HG03378 (cell line): ENCODE measurements around the gene IKZF2.

ENCODE experiments used
- ATAC-seq: cut with Tn5 transposase; IDR thresholded peaks from one replicate; pipeline ENCODE4 v1.9.1; 2021; ENCODE audit warnings: mild to moderate bottlenecking, moderate library complexity; ENCODE audit not compliant: unreplicated experiment

The IKZF2 gene

DNA sequence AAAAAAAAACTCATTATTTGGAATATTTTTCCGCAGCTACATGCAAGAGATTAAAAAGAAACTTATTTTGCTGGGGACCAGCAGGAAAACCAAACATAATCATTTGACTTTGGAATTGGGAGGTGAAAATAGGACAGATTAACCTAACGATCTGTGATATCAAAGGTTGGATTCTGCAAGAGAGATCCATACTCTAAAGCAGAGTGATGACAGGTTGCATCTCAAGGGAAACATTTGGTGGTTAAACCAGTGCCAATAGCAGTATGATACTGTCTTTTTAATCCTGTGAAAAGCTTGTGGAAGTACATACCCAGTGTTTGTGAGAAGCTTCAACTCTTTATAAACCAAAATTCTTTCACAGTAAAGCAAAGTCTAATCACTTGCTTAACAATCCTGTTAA is 5.3 kb upstream of the IKZF2 start:
- no peak for ATAC-seq

DNA sequence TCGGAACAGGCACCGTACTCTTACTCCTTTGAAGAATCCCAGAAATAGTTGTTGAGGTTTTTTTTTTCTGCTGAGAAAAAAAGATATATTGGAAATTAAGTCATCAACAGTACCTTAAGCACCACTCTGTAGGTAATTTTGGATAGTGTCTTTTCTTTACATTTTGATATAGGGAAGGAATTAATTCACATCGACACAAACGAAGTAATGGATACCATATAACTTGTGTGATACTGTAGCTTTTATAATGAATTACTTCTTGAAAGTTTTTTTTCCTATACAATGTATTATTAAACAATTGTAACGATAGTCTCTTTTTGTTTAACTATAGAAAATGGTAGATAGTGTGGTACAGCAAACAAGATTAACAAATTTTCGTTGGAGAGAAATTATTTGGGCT is 1.5 kb upstream of the IKZF2 start:
- ATAC-seq: no peak

DNA sequence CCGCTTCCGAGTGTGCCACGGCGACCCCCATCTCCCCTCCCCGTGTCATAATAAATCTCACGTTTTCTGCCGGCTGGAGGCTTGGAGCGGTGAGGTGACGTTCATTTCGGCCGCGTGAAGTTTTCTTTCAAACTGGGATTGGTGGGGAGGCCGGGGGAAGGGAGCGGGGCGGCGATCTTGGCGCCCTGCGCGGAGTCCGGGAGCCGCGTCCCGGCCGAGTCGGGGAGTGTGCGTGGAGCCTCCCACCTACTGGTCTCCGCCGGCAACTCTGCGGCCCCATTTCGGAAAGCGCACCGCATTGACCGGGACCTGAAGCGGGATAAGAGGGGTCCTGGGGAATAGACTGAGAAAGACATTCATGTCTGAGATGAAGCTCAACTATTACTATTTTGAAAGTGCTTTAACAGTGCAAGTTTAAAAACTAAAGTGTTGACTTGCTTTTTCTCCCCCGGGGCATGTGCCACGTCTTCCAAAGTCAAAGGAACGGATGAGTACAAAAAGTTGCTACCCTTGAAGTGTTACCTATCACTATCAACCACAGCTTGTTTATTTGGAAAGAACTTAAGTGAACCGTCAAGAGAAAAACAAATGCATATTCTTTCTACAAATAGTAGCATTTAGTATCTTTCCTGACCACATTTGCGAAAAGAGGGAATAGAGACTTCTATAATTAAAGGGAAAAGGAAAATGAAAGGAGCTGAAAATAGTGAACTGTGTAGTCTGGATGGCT is 818 bp upstream of the IKZF2 start:
- peak; percentile 8 for ATAC-seq

DNA sequence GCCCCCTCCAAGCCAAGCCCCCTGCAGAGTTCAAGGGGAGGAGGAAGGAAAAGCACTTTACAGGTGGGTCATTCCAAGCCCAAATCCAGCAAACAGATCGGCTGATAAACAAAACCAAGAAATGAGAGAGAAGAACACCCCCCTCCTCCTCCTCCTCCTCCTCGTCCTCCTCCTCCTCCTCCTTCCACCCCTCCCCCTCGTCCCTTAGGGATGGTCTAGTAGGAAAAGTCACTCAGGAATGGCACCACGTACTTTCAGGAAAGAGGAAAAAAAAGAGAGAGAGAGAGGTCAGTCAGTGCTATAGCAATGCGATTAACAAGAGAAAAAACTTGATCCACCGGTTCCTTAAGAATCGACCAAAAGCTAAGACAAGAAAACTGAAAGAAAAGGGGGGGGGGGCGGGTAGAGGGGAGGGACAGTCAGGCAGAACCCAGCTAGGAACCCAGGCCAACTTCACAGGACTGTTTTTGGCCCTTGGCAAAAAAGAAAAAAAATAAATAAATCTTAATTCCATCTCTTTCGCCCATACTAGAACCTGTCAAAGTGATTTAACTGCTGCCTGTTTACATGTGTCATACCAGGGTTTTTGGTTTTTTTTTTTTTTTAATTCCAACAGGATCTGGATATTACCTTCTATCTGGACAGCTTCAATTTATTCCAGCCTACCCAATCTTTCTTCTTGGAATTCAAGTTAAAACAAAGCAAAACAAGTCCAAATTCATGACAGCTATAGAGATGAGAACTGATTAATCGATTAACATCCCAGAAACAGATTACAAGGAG is 906 bp downstream of the IKZF2 start:
- ATAC-seq: no peak

DNA sequence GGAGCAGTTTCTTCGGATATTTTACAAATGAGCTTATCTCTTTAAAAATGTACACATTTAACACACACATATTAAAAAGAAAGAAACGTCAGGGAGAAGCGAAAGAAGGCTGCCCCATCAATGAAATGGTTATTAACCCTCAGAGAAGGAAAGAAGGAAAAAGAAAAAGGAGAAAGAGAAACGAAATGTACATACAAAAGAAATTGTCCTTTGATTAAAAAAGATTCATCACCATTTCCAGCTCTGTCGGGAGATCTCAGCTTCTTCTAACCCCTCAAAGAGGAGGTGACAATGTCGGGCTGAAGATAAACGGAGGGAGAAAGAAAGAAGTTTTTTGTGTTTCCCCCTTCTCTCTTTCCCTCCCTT is 1.5 kb downstream of the IKZF2 start:
- no peak for ATAC-seq

DNA sequence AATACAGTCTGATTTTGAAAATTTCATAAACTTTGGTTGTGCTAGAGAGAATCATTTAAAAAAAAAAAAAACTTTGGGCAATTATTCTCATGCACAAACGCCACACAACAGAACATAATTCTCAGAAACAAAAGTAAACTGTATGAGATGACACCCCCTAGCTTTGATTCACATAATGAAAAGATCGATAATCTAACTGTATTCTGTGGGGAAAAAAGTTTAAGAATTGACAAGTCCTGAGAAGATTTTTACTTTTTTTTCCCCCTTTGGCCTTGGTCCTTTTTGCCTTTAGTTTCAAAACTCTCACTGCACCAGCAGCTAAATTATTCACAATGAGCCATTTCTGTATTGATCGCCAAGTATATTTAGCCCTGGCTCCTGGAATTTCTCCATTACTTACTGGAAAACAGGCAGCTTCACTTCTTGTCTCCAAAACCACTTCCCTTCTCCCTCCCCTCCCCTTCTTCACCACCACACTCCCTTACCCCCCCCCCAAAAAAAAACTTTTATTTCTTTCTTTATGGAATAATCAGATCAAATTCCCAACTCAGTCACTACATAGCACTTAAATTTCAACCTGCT is 2.0 kb downstream of the IKZF2 start:
- ATAC-seq: no peak

DNA sequence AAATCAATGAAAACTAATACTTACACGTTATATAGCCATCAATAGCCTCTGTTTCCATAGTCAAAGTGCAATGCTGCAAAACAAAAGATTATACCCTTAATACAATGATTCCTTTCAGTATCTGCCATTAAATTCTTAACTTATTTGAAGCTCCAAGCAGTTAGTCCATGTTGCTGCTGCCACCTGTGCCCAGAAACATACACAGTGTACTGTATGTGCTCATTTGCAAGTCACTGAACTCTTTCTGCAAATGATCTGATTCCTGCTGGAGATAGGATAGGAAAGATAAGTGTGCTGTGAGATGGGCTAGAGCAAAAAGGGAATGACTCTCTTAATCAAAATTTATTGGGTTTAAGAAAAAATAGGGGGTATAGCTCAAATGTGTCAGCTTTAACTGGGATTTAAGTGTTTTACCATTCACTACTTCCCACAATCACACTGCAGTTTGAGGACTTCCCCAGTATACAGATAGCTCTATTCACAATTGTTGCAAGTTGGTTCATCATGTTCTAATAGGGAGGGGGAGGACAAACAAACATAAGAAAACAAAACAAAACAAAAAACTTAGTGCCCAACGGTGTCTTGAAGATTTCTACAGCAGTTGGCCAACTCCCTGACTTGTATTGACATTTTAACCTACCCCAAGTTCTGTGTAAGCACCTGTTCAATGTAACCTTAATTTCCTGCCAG is 2.7 kb downstream of the IKZF2 start:
- ATAC-seq: no peak

DNA sequence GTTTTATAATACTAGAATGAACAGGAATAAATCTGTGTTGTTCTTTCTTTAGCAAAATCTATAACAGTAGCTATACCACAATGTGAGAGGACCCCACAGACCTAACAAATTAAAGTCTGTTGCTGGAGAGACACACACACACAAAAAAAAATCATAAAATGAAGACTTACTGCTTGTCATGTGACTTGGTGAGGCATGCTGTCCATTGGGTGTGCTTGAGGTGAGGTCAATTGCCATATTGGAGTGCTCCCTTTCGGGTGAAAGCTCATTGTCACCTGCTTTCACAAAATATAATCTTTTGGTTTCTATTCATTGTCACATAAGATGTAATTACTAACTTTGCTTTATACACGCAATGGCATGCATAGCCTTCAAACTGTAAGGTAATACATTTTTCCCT is 3.9 kb downstream of the IKZF2 start:
- ATAC-seq: peak; percentile 25

DNA sequence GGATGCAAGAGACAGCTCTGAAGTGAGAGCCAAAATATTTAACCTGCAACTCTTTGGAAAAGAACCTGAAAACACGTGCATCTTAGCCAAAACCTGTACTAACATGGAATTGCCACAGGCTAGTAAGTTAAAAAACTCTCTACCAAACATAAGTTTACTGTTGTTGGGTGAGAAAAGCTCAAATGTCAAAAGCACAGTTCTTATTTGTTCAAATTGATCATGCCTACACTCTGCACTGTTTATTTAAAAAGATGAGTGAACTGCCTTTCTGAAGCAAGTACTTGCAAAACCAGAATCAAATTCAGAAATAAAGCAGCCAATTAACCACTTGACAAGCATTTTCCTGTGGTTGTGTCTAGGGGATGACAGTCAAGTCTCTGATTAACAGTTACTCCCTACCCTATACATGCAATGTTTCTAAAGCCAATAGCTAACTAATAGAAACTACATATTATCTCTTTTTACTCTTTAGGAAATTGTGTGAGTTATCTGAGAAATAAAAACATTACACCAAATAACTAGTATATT is 5.6 kb downstream of the IKZF2 start:
- no peak for ATAC-seq

DNA sequence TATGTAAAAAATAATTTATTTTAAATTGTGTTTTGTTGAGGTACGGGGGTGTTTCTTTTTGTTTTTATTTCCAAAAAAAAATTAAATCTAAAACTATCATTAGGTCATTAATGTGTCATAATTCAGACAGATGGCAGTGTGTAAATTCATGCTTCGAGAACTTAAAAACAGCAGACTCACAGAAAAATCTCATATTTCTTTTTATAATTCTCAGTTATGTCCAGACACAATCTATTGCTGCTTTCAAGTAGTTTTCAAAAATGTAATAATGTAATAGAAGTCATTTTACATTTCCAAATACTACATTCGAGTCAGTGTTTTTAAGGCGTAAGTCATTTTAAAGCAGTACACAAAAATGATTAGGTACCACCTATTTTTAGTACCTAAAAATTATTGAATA is 14.3 kb downstream of the IKZF2 start:
- no peak for ATAC-seq

DNA sequence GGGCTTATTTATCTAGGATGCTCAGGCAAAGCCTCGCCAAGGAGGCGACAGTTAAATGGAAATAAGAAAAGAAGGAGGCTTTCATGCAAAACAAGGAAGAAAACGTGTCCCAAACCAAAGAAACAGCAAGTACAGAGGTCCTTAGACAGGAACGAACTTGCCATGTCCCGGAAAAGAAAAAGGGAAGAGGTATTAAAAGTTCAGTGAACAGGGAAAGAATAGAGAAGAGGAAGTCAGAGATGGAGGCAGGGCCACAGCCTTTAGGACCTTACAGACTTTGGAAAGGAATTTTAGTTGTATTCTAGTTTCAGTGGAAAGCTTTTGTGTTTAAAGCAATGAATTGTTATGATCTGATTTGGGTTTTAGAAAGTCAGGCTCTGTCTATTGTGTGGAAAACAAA is 22.1 kb downstream of the IKZF2 start:
- ATAC-seq: no peak

DNA sequence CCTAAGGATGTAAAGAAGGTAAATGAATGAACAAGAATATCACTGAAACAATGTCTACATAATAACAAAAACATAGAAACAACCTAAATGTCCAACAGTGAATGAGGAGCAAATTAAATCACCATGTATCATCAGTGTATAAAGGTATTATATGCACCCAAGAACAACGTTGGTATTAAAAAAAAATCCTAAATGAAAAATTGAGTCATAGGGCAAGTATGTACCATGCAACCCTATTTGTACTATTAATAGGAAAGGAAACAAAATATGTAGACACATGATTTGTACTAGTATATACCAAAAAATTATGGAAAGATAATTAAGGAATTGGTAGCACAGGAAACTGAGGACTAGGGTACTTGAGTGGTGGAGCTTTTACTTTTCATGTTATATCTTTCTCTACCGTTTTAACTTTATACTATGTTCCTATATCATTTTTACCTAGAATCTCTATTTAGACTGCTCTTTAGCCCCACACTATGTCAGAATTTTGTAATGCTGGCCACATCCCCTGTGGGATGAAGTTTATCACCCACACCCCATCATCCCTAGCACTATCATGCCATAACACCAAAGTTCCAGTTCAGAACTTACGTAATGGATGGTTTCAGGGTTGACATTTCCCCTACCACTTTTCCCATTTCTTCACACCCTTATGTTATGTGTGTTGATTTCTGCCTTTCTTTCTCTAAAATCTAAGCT is 25.6 kb downstream of the IKZF2 start:
- no peak for ATAC-seq

DNA sequence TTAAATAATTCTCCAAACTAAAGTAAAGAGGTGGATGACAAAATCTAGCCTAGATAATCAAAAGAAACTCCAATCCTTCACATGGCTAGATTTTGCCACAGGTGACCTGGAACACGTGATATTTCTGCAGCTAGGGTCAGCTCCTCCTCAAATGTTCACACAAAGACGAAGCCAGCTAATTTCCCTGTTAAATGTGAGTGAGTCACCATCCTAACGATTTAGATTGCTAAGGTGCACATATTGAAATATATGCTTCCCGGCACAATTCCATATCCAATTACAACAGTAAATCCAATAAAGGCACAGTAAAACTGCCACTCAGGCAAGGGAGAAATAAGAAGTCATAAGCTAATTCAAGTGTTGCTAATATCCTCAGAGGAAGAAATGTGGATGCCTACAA is 28.7 kb downstream of the IKZF2 start:
- ATAC-seq: no peak

DNA sequence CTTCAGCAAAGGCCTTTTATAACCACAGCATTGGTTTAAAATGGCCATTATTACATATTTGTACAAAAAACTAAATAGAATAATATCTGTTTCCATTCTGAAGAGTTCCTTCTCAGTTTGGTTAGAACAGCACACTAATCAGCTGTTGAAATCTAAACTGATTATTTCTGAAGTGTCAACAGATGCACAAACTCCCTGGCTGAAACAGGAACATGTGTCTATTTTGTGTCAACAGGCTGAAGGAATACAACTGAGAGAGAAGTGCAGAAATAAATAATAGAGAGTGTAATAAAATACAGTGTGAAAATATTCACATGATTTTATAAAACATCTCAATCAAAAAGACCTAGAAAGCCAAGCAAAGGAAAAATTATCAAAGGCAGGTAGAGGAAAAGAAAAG is 29.7 kb downstream of the IKZF2 start:
- no peak for ATAC-seq

DNA sequence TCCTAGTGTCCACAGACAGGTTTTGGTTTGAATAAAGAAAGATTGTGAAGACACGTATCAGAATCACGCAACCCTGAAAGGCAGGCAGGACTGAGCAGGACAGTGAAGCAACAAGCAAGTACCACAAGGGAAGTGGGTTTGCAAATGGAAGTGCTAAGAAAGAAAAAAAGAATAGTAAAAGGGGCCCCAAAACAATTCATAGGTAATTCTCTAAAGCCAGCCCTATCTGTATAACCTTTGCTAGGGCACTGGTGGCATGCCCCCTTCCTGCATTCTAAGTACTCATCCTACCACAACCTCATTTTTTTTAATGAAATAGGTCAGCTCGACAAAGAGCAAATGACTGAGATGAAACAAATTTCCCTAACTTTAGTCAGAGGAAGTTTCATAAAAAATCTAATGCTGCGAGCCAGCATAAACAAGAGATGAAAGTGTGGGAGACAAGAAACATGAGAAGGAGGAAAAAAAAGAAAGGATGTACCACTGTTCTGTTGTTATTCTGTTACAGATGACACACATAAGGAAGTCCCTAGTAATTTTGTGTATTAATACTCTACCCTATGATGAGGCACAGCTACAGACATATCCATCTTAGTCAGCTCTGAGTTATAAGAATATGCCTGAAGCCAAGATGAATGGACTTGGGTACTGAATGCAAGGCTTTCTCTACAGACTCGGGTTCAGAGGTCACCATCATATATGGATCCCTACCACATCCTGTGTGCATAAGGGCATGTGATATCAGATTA is 32.2 kb downstream of the IKZF2 start:
- peak; percentile 68 for ATAC-seq

DNA sequence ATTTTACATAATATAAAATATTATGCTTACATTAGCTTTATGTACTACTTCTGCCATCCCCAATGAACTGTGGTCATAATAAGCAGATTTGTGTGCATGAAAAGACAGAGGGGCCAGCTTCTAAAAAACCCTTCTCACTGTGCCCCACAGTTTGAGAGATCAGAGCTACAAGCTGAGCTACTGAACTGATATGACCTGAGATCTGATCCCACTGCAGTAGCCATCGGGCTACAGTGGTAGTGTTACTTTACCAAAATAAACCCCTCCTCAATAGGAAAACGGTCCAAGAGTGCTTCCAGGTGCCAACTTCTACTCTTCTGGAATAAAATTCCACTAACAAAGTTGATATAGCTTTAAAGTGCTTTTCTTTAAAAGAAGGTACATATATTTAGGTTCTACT is 43.1 kb downstream of the IKZF2 start:
- ATAC-seq: no peak

DNA sequence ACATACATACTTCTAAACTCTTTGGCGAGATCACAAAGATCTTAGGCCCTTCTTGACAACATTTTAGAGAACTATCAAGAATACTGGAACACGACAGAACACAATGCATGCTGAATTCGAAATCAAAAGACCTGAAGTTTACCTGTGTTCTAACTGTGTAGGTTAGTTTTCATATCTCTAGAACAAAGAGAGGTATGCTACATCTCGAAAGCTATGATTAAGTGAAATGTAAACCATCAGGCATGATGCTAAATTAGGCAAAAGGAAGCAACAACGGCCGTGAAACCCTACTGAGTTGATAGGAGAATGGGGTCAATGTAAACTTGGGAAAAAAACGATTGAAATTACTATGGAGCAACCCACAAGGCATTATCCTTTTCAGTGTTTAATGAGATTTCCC is 43.7 kb downstream of the IKZF2 start:
- ATAC-seq: no peak

DNA sequence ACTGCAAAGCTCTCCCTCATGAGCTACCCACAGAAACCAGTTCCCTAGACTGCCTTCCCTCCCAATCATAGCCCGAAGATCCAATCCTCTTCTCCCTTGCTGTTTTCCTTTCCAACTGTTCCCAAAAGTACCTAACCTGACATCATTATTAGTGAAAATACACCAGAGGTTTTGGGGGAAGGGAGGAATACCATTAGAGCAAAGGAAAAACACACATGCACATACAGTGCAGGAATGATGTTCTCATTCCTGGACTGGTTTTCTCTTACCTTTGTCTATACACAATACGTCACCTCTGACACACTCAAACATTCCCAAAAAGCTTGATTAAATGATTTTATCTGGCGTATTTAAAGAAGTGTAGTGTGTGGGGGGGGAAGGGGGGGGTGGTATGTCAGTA is 46.2 kb downstream of the IKZF2 start:
- ATAC-seq: no peak

DNA sequence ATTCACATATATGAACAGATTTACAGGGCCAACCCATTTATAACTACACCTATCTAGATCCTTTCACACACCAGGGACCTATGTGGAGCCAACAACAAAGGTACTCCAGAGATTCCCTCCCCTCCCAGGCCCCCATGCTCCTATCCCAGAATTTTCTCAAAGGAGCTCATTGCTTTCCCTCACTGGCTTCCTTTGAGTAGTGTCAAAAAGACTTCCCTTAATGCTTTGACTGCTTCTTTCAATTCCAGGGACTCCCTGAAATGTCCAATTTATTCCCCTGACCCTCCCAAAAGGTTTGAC is 46.6 kb downstream of the IKZF2 start:
- no peak for ATAC-seq
